ENCODE data around the gene LEMD1.

The LEMD1 gene

DNA sequence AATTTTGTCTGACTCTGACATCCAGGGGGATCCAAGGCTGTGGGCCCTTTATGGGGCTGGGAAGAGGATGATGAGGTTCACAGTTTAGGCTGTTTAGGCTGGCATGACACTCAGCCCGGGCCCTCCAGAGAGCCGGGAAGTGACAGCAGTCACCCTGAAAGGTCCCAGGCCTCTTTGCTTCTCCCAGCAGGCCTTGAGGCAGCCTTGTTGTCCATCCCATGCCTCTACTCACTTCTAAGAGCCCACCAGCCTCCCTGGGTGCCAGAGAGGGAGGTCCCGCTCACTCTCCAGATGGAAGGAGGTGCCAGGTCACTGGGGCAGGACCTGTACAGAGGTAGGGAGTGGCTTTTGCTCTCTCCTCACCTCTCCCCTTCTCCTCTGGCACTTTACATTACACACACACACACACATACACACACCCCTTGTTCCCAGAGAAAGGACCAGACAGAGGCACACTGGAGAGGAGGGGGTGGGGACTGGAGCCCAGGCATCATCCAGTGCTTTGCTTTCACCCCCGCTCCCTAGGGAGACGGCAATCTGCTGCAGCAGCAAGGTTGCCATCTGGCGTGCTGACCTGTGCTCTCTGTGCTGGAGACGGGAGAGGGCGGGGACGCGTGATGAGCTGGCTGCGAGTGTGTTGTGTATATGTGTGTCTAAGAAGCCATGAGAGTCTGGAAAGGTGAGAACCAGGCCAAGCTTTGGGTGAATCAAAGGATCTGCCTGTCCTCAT, 69.7 kb downstream of the LEMD1 start:
- DNase-seq = no peak

DNA sequence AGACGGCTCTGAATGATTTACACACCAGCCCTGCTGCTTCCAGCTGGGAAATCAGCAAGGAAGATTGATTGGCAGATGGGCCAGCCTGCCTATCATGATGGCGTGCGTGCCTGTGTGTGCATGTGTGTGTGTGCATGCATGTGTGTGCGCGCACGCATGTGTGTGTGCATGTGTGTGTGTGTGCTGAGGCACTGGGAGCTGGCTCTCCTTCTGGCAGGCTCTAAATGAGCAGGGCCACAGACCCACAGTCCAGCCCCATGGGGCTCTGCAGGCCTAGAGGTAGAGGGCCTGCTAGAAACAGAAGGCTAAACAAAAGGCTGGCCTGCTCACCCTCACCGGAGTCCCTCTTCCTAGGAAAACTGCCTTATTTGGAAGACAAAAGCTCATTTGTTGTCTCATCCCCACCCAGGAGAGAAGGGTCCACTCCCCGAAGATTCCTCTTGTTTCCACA, 71.1 kb downstream of the LEMD1 start:
- DNase-seq = no peak

DNA sequence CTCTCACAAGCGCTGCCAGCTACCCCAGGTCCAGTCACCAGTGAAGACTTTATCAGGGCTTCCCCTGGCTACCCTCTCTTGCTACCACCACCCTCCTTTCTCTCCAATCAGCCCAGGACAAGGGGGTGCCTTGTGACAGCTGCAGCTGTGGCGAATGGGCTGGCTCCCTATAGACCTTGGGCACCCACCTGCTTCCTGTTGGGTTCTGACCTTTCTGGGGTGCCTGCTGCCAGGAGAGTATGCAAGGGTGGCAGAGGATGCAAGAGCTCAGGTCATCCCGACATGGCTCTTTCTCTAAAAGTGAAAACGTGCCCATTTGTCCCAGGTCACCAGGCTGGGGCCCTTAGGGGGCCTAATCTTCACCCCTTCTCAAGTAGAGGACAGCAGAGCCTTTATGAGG, 71.7 kb downstream of the LEMD1 start:
- DNase-seq = no peak

GRCh38 chr1:205348554-205349487, 73.0 kb downstream of the LEMD1 start:
- DNase-seq = no peak

DNA sequence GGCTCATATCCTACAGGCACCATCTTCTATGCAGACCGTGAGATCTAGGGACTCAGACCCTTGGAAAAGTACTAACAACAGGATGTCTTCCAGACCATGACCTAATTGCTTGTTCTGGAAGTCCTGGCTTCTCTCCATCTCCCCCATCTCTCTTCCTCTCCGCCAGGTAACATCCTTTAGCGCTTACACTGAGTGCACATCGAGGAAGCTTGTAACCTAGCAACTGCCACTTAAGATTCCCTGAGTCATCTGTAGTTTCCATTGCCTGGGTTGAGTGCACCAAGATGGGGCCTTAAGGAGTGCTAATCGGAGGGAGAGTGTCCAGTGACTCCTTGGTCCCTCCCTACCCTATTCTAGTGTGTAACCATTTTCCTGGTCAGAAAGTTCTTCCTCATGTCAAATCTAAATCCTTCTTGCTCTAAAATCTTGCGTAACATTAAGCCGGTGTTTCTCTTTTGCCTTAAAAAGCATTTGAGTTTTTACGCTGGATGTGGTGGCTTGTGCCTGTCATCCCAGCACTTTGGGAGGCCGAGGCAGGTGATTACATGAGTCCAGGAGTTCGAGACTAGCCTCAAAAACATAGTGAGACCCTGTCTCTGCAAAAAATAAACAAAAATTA, 74.8 kb downstream of the LEMD1 start:
- no peak for DNase-seq

GRCh38 chr1:205345761-205346160, 76.1 kb downstream of the LEMD1 start:
- no peak for DNase-seq

GRCh38 chr1:205344066-205344928, 77.6 kb downstream of the LEMD1 start:
- peak; percentile 95 for DNase-seq

GRCh38 chr1:205343431-205344065, 78.3 kb downstream of the LEMD1 start:
- peak; percentile 48 for DNase-seq

- no peak for DNase-seq
These were observed 78.9 kb downstream of the LEMD1 start for GRCh38 chr1:205342986-205343385.

DNA sequence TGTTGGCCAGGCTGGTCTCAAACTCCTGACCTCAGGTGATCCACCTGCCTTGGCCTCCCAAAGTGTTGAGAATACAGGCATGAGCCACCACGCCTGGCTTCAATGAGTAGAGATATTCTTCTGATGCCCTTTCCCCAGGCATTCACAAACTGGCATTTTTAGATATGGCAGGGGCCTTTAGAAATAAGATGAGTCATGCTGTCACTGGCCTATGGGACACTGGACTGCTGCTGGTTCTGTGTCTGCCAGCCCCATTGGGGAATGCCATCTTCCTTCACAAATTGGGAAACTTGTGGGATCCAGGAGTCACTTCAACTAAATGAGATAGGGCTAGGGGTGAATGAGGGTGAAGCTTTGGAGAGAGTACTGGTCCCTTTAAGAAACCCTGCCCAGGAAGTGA, 81.2 kb downstream of the LEMD1 start:
- peak; percentile 46 for DNase-seq

- no peak for DNase-seq
These were observed 82.1 kb downstream of the LEMD1 start for GRCh38 chr1:205339717-205340116.

- DNase-seq = no peak
These were observed 82.6 kb downstream of the LEMD1 start for GRCh38 chr1:205339197-205339702.

- no peak for DNase-seq
These were observed 83.8 kb downstream of the LEMD1 start for GRCh38 chr1:205338011-205338410.

DNA sequence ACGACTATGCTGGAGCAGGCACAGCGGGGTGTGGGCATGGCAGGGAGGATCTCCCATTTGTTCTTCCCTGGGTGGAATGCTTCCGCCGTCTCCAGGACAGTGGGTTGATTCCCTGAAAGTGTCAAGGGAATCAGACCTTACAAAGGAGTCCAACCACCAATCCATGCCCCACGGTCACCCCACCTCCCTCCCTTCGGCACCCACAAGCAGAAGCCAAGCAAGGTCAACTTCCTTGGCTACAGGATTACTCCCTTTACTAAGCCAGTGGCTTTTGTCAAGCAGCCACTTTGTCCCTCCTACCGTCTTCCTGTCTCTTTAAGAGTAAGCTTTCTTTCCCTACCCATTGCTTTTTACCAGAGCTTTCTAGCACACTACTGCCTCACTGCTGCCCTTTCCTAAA, 84.4 kb downstream of the LEMD1 start:
- DNase-seq = no peak

DNA sequence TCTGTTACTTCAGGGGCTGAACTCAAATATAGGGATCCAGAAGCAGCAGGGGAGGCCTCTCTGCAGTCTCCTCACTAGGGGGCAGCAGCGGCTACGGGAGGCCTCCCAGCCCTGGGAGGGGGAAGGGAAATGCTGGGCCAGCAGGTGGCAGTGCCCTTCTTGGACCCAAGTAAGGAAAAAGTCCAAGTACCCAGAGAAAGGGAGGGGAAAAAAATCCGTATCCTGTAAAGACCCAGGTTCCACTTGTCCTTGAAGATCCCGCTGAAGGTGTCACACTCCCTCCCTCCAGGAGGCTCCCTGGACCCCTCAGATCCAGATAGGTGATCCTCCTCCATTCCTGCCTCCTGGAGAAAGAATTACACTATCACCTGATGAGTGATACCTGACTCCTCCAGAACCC, 86.2 kb downstream of the LEMD1 start:
- peak; percentile 86 for DNase-seq

DNA sequence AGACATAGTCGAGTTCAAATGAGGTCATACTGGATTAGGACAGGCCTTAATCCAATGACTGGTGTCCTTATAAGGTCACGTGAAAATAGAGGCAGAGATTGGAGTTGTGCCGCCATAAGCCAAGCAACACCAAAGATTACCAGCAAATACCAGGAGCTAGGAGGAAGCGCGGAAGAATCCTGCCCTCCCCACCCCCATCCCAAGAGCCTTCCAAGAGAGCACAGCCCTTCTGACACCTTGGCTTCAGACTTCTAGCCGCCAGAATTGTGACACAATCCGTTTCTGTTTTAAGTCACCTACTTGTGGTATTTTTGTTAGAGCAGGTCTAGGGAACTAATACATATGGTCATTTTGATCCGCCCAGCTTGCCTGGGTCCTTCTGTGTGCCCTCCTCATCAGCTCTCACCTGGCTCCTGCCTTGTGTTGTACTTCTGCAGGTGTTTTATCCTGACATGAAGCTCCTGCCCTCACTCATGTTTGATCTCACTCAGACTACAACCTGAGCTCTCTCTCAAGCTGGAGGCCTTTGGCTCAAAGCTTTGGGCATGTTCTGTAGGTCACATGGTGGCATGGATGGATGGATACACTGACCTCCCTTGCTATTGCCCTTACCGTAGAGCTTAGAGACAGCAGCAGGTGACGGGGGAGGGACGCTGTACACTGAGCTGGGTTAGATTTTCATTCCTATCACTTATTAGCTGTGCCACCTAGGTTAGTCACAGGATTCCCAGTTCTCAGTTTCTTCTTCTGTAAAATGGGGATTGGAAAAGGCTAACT, 89.7 kb downstream of the LEMD1 start:
- DNase-seq = no peak

All from hematopoietic multipotent progenitor cell treated with erythropoietin and hydrocortisone succinate and interleukin-3 and kit ligand, for 8 days (in vitro differentiated cells).